ENCODE results near the gene ASAP2. TPM values are rescaled to one million over a fixed set of nuclear protein-coding genes. Genes with fewer than 3 reads are reported as not detected.

Gene ASAP2
- total RNA-seq, 1 donor from 2014 or later, result 4.0 TPM

GRCh38 chr2:9179572-9180201 is 26.9 kb upstream of the ASAP2 start:
- DNase-seq (ENCODE audit: low spot score), result no peak
- ATAC-seq, result no peak

GRCh38 chr2:9184361-9184760 is 22.3 kb upstream of the ASAP2 start:
- ATAC-seq, result no peak
- DNase-seq (ENCODE audit: low spot score), result no peak

- ATAC-seq (no peak), DNase-seq (ENCODE audit: low spot score) (no peak)
Measured at GRCh38 chr2:9187620-9188214, 18.9 kb upstream of the ASAP2 start.

- ATAC-seq, result no peak
- no peak for DNase-seq (ENCODE audit: low spot score)
Measured at GRCh38 chr2:9188823-9189222, 17.8 kb upstream of the ASAP2 start.

GRCh38 chr2:9189901-9190300 is 16.7 kb upstream of the ASAP2 start:
- no peak for ATAC-seq
- DNase-seq (ENCODE audit: low spot score), result no peak

- DNase-seq (ENCODE audit: low spot score), result peak; percentile 51
- peak; percentile 82 for ATAC-seq
Measured at GRCh38 chr2:9191041-9191481, 15.6 kb upstream of the ASAP2 start.

- ATAC-seq (no peak), DNase-seq (ENCODE audit: low spot score) (no peak)
Measured at GRCh38 chr2:9192712-9193111, 13.9 kb upstream of the ASAP2 start.

- no peak for DNase-seq (ENCODE audit: low spot score)
- ATAC-seq, result no peak
Measured at GRCh38 chr2:9194352-9194751, 12.3 kb upstream of the ASAP2 start.

GRCh38 chr2:9196637-9197036 is 10.0 kb upstream of the ASAP2 start:
- no peak for ATAC-seq
- no peak for DNase-seq (ENCODE audit: low spot score)

- DNase-seq (ENCODE audit: low spot score) (no peak), ATAC-seq (no peak)
Measured at GRCh38 chr2:9197916-9198315, 8.7 kb upstream of the ASAP2 start.

GRCh38 chr2:9199716-9200632 is 6.6 kb upstream of the ASAP2 start:
- DNase-seq (ENCODE audit: low spot score) (no peak), ATAC-seq (no peak)

- ATAC-seq (no peak), DNase-seq (ENCODE audit: low spot score) (no peak)
Measured at GRCh38 chr2:9200633-9201015, 6.0 kb upstream of the ASAP2 start.

- ATAC-seq, result peak; percentile 51
- DNase-seq (ENCODE audit: low spot score), result no peak
Measured at GRCh38 chr2:9201185-9201891, 5.3 kb upstream of the ASAP2 start.

GRCh38 chr2:9203006-9203405 is 3.6 kb upstream of the ASAP2 start:
- ATAC-seq, result no peak
- DNase-seq (ENCODE audit: low spot score), result no peak

- ATAC-seq, result no peak
- DNase-seq (ENCODE audit: low spot score), result no peak
Measured at GRCh38 chr2:9203876-9204275, 2.7 kb upstream of the ASAP2 start.

GRCh38 chr2:9204939-9205338 is 1.7 kb upstream of the ASAP2 start:
- no peak for ATAC-seq
- DNase-seq (ENCODE audit: low spot score), result no peak

GRCh38 chr2:9205486-9205885 is 1.1 kb upstream of the ASAP2 start:
- ATAC-seq, result no peak
- DNase-seq (ENCODE audit: low spot score), result no peak

- peak; percentile 40 for ATAC-seq
- DNase-seq (ENCODE audit: low spot score), result no peak
Measured at GRCh38 chr2:9206991-9207640, 504 bp downstream of the ASAP2 start.

- DNase-seq (ENCODE audit: low spot score) (no peak), ATAC-seq (peak; percentile 39)
Measured at GRCh38 chr2:9207641-9208311, 1.2 kb downstream of the ASAP2 start.

GRCh38 chr2:9208875-9209274 is 2.3 kb downstream of the ASAP2 start:
- ATAC-seq (no peak), DNase-seq (ENCODE audit: low spot score) (no peak)
